GM20000 (cell line): ENCODE results near the gene OGDH.

Source experiments
- DNase-seq: peaks from one replicate; pipeline ENCODE4 v3.0.0; 2012; ENCODE audit warnings: low spot score
- TF ChIP-seq, protein P1 (sequence below): IDR thresholded peaks from 2 replicates; pipeline ENCODE4 v1.5.1; 2012; ENCODE audit warnings: mild to moderate bottlenecking, control low read depth; ENCODE audit errors: extremely low read depth, missing control alignments

OGDH gene

GRCh38 chr7:44645696-44646095, 39.3 kb downstream of the OGDH start:
- TF ChIP-seq, protein P1, sequence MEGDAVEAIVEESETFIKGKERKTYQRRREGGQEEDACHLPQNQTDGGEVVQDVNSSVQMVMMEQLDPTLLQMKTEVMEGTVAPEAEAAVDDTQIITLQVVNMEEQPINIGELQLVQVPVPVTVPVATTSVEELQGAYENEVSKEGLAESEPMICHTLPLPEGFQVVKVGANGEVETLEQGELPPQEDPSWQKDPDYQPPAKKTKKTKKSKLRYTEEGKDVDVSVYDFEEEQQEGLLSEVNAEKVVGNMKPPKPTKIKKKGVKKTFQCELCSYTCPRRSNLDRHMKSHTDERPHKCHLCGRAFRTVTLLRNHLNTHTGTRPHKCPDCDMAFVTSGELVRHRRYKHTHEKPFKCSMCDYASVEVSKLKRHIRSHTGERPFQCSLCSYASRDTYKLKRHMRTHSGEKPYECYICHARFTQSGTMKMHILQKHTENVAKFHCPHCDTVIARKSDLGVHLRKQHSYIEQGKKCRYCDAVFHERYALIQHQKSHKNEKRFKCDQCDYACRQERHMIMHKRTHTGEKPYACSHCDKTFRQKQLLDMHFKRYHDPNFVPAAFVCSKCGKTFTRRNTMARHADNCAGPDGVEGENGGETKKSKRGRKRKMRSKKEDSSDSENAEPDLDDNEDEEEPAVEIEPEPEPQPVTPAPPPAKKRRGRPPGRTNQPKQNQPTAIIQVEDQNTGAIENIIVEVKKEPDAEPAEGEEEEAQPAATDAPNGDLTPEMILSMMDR = no peak
- DNase-seq = no peak

DNA sequence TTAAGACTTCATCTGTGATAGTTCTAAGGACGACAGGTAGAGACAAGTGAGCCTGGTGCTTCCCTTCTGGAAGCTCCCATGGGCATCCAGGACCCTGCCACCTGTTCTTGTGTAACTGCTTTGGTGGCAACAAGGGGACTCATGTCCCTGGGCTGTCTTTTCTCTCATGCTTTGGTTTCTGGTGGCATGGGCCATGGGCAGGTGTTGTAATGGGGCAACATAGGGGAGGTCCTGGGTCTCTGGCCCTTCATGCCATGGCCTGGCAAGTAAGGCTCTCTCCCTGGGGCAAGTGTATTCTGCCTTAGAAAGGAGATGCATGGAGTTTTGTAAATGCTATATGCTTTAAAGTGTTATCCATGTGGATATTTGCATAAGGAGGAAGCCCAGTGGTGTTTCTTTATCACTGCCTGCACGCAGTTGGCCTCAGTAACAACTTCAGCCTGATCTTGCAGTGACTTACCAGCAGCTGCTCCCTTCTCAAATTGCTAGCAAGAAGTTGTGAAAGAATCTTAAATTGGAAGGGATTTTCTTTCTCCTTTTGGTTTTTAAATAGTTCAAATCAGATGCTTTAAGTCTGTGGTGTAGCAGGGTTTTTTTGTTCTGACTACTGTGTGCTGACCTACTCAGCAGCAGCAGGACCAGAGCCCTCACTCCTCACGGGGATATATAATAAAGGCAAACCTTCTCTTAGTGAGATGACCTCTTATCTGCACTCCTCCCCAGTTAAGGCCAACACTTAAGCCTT, 39.9 kb downstream of the OGDH start:
- no peak for DNase-seq
- TF ChIP-seq, protein P1 = no peak

DNA sequence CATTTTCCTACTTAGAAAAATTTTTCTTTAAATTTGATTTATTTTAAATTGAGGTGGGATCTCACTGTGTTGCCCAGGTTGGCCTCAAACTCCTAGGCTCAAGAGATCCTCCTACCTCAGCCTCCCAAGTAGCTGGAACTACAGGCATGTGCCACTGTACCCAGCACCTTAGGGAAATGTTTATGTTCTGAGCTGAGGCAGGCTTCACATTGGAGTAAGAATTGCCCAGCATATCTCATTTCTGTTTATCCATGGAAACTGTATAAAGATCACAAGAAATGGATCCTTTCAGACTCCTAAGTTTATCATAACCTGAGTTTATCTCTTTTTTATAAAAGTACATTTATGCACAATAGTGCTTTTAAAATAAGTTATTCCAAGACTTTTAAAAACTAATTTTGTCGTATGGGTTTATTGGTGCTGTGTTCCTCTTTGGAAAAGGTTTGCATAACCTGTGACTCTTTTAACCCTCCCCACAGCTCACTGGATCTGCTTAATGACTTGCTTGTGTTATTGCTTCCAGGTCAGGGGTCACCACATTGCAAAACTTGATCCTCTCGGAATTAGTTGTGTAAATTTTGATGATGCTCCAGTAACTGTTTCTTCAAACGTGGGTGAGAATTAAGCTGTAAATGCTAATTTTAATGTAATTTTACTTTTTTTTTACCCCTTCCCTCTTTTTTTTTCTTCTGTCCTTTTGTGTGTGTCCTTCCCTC, 40.7 kb downstream of the OGDH start:
- TF ChIP-seq, protein P1 = no peak

GRCh38 chr7:44647981-44648714, 41.7 kb downstream of the OGDH start:
- TF ChIP-seq, protein P1 = no peak
- DNase-seq = no peak

More for the DNA sequence above, 40.7 kb downstream of the OGDH start:
- no peak for DNase-seq

DNA sequence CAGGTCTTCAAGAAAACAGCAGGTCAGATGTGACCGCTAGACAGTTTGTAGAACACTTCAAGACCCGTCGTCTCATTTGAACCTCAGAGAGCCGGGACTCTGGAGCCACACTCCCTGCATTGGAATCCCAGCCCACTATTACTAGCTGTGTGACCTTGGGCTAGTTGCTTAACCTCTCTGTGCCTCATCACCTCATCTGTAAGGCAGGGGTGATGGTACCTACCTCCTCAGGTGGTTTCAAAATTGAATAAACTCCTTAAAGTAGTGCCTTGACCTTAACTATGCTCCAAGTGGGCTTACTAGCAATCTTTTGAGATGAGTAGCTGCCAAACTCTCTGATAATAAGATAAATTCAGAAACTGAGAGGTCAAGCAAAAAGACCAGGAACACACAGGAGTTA, 43.8 kb downstream of the OGDH start:
- DNase-seq = no peak

DNA sequence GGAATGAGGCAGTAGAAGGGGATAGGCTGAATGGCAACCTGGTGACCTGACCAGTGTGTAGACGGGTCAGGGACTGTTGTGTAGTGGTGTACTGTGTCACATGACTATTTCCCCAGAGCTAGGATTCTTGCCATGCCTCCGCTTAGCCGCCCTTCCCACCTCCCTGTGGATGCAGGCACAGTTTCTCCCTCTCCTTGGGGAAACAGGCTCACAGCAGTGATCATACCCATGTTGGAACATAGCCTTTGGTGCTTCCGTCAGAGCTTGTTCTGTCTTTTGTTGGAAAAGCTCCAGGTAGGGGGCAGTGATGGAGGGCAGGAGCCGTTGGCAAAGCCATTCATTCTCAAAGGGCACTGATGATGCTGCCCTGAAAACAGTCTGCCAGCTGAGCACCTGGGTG, 44.3 kb downstream of the OGDH start:
- DNase-seq = no peak
- TF ChIP-seq, protein P1 = no peak

More for the DNA sequence above, 43.8 kb downstream of the OGDH start:
- TF ChIP-seq, protein P1 = no peak

DNA sequence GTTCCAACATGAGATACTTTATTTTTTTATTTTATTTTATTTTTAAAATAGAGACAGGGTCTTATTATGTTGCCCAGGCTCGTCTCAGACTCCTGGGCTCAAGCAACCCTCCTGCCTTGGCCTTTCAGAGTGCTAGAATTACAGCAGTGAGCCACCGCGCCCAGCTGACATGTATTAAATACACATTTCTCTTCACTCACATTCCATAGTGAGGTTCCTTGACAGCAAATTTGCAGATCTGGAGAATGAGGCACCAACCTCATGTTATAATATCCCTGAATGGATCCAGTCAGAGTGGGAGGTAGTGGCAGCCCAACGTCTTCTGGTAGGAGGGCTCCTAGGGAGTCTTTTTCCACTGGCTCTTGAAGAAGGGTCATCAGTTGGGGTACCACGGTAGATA, 46.1 kb downstream of the OGDH start:
- TF ChIP-seq, protein P1 = no peak
- no peak for DNase-seq
